HEK293 (cell line): ENCODE measurements around the gene SNX5.

Experiments
- CTCF ChIA-PET: fragments of 350-600 bp; formaldehyde crosslinking; extraction: SDS; loops from one replicate; lab custom pipeline; 2021; ENCODE audit warnings: antibody characterized with exemption; lab: Yijun Ruan, JAX
- POLR2A ChIA-PET: fragments of 300-600 bp; formaldehyde crosslinking; extraction: SDS; loops from one replicate; lab custom pipeline; 2020; ENCODE audit warnings: antibody characterized with exemption, inconsistent platforms; lab: Yijun Ruan, JAX
- H3K27ac ChIP-seq: fragments of 200-500 bp; sonication (Bioruptor generic); 2 replicates; pipeline ENCODE4 v1.5.1; 2014; ENCODE audit warnings: low read depth, low read length, control low read depth, inconsistent platforms; ENCODE audit errors: extremely low read depth
- H3K36me3 ChIP-seq, 2 experiments: fragments of 200-500 bp in 1 of 2; sonication (Bioruptor generic) in 1 of 2; 1 replicate in 1 of 2; 2 replicates in 1 of 2; pipeline ENCODE4 v1.5.1; 2014 to 2017; ENCODE audit warnings: inconsistent platforms in 2 of 2, low read length in 2 of 2; ENCODE audit not compliant: control insufficient read depth in 2 of 2, insufficient read depth in 1 of 2
- H3K4me1 ChIP-seq: fragments of 200-500 bp; sonication (Bioruptor generic); 2 replicates; pipeline ENCODE4 v1.5.1; 2014; ENCODE audit warnings: mild to moderate bottlenecking, low read length, inconsistent platforms; ENCODE audit not compliant: control insufficient read depth, insufficient read depth
- H3K4me3 ChIP-seq: 2 replicates; pipeline ENCODE4 v1.5.1; 2011; ENCODE audit warnings: low read depth, mild to moderate bottlenecking, control low read depth, low read length, moderate library complexity
- H3K9me3 ChIP-seq: fragments of 200-500 bp; sonication (Bioruptor generic); 2 replicates; pipeline ENCODE4 v1.5.1; 2014; ENCODE audit warnings: low read depth, low read length, inconsistent platforms; ENCODE audit not compliant: control insufficient read depth, insufficient read depth
- EGR2 ChIP-seq: fragments of 450-650 bp; formaldehyde crosslinking; IDR thresholded peaks from 2 replicates; pipeline ENCODE4 v1.5.1; 2016; ENCODE audit warnings: low read depth, missing biosample characterization, missing genetic modification characterization
- MYNN ChIP-seq: fragments of 450-650 bp; formaldehyde crosslinking; IDR thresholded peaks from 2 replicates; pipeline ENCODE4 v1.5.1; 2016; ENCODE audit warnings: missing biosample characterization, missing genetic modification characterization, borderline replicate concordance
- PBX3 ChIP-seq: sonication (generic); formaldehyde crosslinking; IDR thresholded peaks from 2 replicates; pipeline ENCODE4 v1.8.1; 2022; ENCODE audit warnings: mild to moderate bottlenecking, moderate library complexity, missing genetic modification reagents
- ZBTB44 ChIP-seq: fragments of 450-650 bp; IDR thresholded peaks from 2 replicates; pipeline ENCODE4 v1.5.1; 2018; ENCODE audit warnings: missing biosample characterization, mild to moderate bottlenecking, missing genetic modification characterization
- ZBTB48 ChIP-seq: fragments of 450-650 bp; formaldehyde crosslinking; IDR thresholded peaks from 2 replicates; pipeline ENCODE4 v1.5.1; 2016; ENCODE audit warnings: missing biosample characterization, missing genetic modification characterization
- ZBTB6 ChIP-seq: fragments of 450-650 bp; formaldehyde crosslinking; IDR thresholded peaks from 2 replicates; pipeline ENCODE4 v1.5.1; 2017; ENCODE audit warnings: missing biosample characterization, missing genetic modification characterization
- ZFHX2 ChIP-seq: fragments of 450-650 bp; formaldehyde crosslinking; conservative IDR thresholded peaks from 2 replicates; pipeline ENCODE4 v1.5.1; 2016; ENCODE audit warnings: missing biosample characterization, missing genetic modification characterization
- ZNF133 ChIP-seq: fragments of 450-650 bp; formaldehyde crosslinking; IDR thresholded peaks from 2 replicates; pipeline ENCODE4 v1.5.1; 2016; ENCODE audit warnings: missing biosample characterization, missing genetic modification characterization
- ZNF19 ChIP-seq: fragments of 450-650 bp; formaldehyde crosslinking; IDR thresholded peaks from 2 replicates; pipeline ENCODE4; 2016; ENCODE audit warnings: missing biosample characterization, missing genetic modification characterization, low read depth
- ZNF221 ChIP-seq: fragments of 450-650 bp; formaldehyde crosslinking; IDR thresholded peaks from 2 replicates; pipeline ENCODE4 v1.5.1; 2017; ENCODE audit warnings: missing biosample characterization, missing genetic modification characterization, borderline replicate concordance
- ZNF223 ChIP-seq: fragments of 450-650 bp; formaldehyde crosslinking; IDR thresholded peaks from 2 replicates; pipeline ENCODE4 v1.5.1; 2016; ENCODE audit warnings: missing biosample characterization, missing genetic modification characterization
- ZNF248 ChIP-seq: fragments of 450-650 bp; formaldehyde crosslinking; IDR thresholded peaks from 2 replicates; pipeline ENCODE4 v1.5.1; 2017; ENCODE audit warnings: missing biosample characterization, missing genetic modification characterization
- ZNF37A ChIP-seq: fragments of 450-650 bp; IDR thresholded peaks from 2 replicates; pipeline ENCODE4 v1.5.1; 2018; ENCODE audit warnings: missing biosample characterization, missing genetic modification characterization
- ZNF394 ChIP-seq: fragments of 450-650 bp; formaldehyde crosslinking; IDR thresholded peaks from 2 replicates; pipeline ENCODE4 v1.5.1; 2016; ENCODE audit warnings: missing biosample characterization, missing genetic modification characterization, mild to moderate bottlenecking, moderate library complexity, borderline replicate concordance
- ZNF529 ChIP-seq: fragments of 450-650 bp; formaldehyde crosslinking; IDR thresholded peaks from 2 replicates; pipeline ENCODE4 v1.5.1; 2017; ENCODE audit warnings: missing genetic modification characterization, missing biosample characterization; ENCODE audit not compliant: insufficient replicate concordance
- ZNF548 ChIP-seq: fragments of 450-650 bp; formaldehyde crosslinking; IDR thresholded peaks from 2 replicates; pipeline ENCODE4 v1.5.1; 2016; ENCODE audit warnings: missing biosample characterization, missing genetic modification characterization
- ZNF639 ChIP-seq: fragments of 450-650 bp; formaldehyde crosslinking; IDR thresholded peaks from 2 replicates; pipeline ENCODE4 v1.5.1; 2016; ENCODE audit warnings: missing biosample characterization, missing genetic modification characterization
- ZNF707 ChIP-seq: fragments of 450-650 bp; formaldehyde crosslinking; IDR thresholded peaks from 2 replicates; pipeline ENCODE4 v1.5.1; 2016; ENCODE audit warnings: missing biosample characterization, missing genetic modification characterization
- ZNF777 ChIP-seq: fragments of 450-650 bp; formaldehyde crosslinking; IDR thresholded peaks from 2 replicates; pipeline ENCODE4 v1.5.1; 2017; ENCODE audit warnings: missing biosample characterization, missing genetic modification characterization, borderline replicate concordance
- ZNF791 ChIP-seq: fragments of 450-650 bp; formaldehyde crosslinking; IDR thresholded peaks from 2 replicates; pipeline ENCODE4 v1.5.1; 2016; ENCODE audit warnings: missing biosample characterization, missing genetic modification characterization
- ZSCAN30 ChIP-seq: fragments of 450-650 bp; IDR thresholded peaks from 2 replicates; pipeline ENCODE4 v1.5.1; 2018; ENCODE audit warnings: missing biosample characterization, mild to moderate bottlenecking, missing genetic modification characterization, moderate library complexity
- ZSCAN4 ChIP-seq: fragments of 450-650 bp; formaldehyde crosslinking; IDR thresholded peaks from 2 replicates; pipeline ENCODE4 v1.5.1; 2017; ENCODE audit warnings: missing biosample characterization, missing genetic modification characterization

Gene SNX5

GRCh38 chr20:17966432-17967310 lies 1.9 kb downstream of the SNX5 start (continued):
- TF ChIP-seq ZBTB6 (no peak), ZSCAN30 (no peak), ZNF19 (no peak), ZNF777 (no peak), ZNF548 (tag by site-specific recombination) (no peak)

GRCh38 chr20:17965042-17965697 lies 3.4 kb downstream of the SNX5 start:
- Histone ChIP-seq H3K27ac (peak overlapping the region; percentile 8; the same call in 1 of the 2 replicates), H3K4me3 (peak overlapping the region; percentile 89), H3K36me3 (peaks cover 0 to 74% of the 10 kb centered on the region in 2 experiments; a peak in 2 of 3 replicates), H3K9me3 (no peaks in the 10 kb centered on the region), H3K4me1 (peaks cover 14% of the 10 kb centered on the region; the same call in 1 of the 2 replicates)
- TF ChIP-seq ZBTB6 = no peak
- TF ChIP-seq ZBTB44 (tag by site-specific recombination) = no peak
- no peak for TF ChIP-seq ZNF221
- TF ChIP-seq ZBTB48 (tag by site-specific recombination) = no peak
- no peak for TF ChIP-seq EGR2 (tag by site-specific recombination)
- no peak for TF ChIP-seq ZNF248 (tag by site-specific recombination)
- no peak for TF ChIP-seq ZNF791 (tag by site-specific recombination)
- no peak for TF ChIP-seq ZSCAN4 (tag by site-specific recombination)
- no peak for TF ChIP-seq ZFHX2 (tag by site-specific recombination)
- ChIA-PET POLR2A (interaction anchor here (0.7 to 4.4 kb wide), 4 partner anchors 16 to 395 kb away, joined by 4 to 16 read pairs (median 6); partner anchors contain the start of genes DSTN and RRBP1), CTCF (interaction anchor here (0.6 kb wide), 1 partner anchor 1372 kb away, joined by 6 read pairs; no protein-coding TSS in a partner anchor)

- Histone ChIP-seq H3K9me3 (no peaks in the 10 kb centered on the region), H3K4me1 (peaks cover 14% of the 10 kb centered on the region; the same call in 1 of the 2 replicates), H3K36me3 (peaks cover 0 to 72% of the 10 kb centered on the region in 2 experiments; a peak in 2 of 3 replicates), H3K4me3 (no peak overlapping the region), H3K27ac (no peak overlapping the region)
- POLR2A ChIA-PET = interaction anchor here (0.5 kb wide), 1 partner anchor 53 kb away, joined by 3 read pairs; no protein-coding TSS in a partner anchor
- CTCF ChIA-PET = no interaction called here
- no peak for TF ChIP-seq ZNF221
- no peak for TF ChIP-seq ZNF707 (tag by site-specific recombination)
- no peak for TF ChIP-seq ZNF394 (tag by site-specific recombination)
- no peak for TF ChIP-seq MYNN (tag by site-specific recombination)
- no peak for TF ChIP-seq ZNF133
- no peak for TF ChIP-seq ZNF639 (tag by site-specific recombination)
- no peak for TF ChIP-seq ZNF777
- no peak for TF ChIP-seq ZNF223 (tag by site-specific recombination)
- no peak for TF ChIP-seq ZNF529 (tag by site-specific recombination)
- no peak for TF ChIP-seq ZNF37A (tag by site-specific recombination)
- TF ChIP-seq PBX3 (CRISPR knock-in tag) = no peak
Observed at GRCh38 chr20:17964632-17965031, 4.0 kb downstream of the SNX5 start.
